ENCODE results near the gene SLX4IP.

GRCh38 chr20:10537850-10538480 is 102.9 kb downstream of the SLX4IP start:
- TF ChIP-seq CTCF (conservative IDR thresholded peaks at IDR 0.05 in 1 of 2, IDR thresholded peaks at IDR 0.05 in 1 of 2; ENCODE audit: extremely low read depth in 1 of 2, insufficient read depth in 1 of 2, low read depth in 1 of 2, low read length in 2 of 2) (no peak), EZH2 (IDR thresholded peaks at IDR 0.05; ENCODE audit: borderline replicate concordance, low read length) (no peak)
